Measurements from ENCODE around the gene TBC1D9.

The TBC1D9 gene

DNA sequence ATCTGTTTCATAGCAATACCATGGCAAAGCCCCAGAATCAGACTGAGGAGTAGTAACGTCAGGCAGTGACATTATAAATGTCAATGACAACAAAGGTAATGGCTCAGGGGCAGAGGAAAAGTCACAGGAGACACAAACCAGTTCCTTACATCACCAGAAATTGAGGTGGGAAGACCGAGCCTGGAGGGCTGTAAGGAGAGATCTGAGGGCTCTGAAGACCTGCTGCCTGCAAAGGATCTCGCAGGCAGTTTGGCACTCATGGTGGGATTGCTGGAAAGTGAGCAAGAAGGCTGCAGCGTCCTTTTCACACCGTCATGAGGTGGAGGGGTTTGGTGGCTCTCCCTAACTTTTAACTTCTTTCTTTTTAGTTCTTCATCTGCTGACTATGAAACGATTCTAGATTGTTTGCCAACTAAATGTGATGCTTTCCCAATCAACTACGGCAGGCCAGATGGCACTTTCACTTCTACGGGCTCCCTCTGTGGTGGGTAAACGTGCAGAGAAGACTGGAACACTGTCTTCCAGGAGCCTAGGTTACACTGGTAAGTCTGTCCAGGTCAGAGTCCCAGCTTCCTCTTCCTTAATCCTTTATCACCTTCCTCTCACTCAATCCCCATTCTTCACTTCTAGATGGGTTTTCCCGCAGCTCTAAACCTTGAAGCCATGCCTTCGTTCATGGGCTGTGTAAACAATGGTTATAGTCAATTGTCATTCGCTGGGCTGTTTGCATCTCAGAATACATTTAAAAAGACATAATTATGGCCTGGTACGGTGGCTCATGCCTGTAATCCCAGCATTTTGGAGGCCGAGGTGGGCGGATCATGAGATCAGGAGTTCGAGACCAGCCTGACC, 58.2 kb downstream of the TBC1D9 start:
- no peaks in the 10 kb centered on the region for H3K9me3 ChIP-seq (ENCODE audit: severe bottlenecking)
- no peak for DNase-seq
- H3K27ac ChIP-seq = no peak overlapping the region
- no peaks in the 10 kb centered on the region for H3K27me3 ChIP-seq (ENCODE audit: insufficient read depth, low read depth, severe bottlenecking)
- TF ChIP-seq, protein P1, sequence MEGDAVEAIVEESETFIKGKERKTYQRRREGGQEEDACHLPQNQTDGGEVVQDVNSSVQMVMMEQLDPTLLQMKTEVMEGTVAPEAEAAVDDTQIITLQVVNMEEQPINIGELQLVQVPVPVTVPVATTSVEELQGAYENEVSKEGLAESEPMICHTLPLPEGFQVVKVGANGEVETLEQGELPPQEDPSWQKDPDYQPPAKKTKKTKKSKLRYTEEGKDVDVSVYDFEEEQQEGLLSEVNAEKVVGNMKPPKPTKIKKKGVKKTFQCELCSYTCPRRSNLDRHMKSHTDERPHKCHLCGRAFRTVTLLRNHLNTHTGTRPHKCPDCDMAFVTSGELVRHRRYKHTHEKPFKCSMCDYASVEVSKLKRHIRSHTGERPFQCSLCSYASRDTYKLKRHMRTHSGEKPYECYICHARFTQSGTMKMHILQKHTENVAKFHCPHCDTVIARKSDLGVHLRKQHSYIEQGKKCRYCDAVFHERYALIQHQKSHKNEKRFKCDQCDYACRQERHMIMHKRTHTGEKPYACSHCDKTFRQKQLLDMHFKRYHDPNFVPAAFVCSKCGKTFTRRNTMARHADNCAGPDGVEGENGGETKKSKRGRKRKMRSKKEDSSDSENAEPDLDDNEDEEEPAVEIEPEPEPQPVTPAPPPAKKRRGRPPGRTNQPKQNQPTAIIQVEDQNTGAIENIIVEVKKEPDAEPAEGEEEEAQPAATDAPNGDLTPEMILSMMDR (IDR thresholded peaks at IDR 0.05; ENCODE audit: low read depth, low read length) = no peak
- H3K36me3 ChIP-seq = peaks cover 10% of the 10 kb centered on the region
- H3K4me3 ChIP-seq (ENCODE audit: low read depth, low read length) = no peak overlapping the region

DNA sequence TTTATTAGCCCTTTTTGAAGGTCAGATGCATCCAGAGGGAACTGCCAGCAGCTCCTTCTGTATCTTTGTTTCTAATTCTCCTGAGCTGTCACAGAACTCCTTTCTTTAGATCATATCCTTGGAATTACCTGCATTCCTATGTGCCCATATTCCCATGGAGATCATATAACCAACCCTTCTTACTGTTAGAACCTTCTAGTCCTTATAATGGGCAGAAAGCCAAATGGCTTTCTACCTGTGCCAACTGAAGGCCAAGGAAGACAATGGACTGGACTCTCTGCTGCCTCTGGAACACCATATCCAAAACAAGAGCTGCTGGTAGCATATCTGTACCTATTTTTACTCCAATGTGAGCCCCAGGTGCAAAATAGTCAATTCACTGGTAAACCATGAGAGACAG, 60.7 kb downstream of the TBC1D9 start:
- Histone ChIP-seq H3K36me3 (peaks cover 3% of the 10 kb centered on the region), H3K4me3 (ENCODE audit: low read depth, low read length) (no peak overlapping the region), H3K9me3 (ENCODE audit: severe bottlenecking) (no peaks in the 10 kb centered on the region), H3K27me3 (ENCODE audit: insufficient read depth, low read depth, severe bottlenecking) (no peaks in the 10 kb centered on the region), H3K27ac (no peak overlapping the region)
- no peak for DNase-seq
- TF ChIP-seq, protein P1 (IDR thresholded peaks at IDR 0.05; ENCODE audit: low read depth, low read length) = no peak

DNA sequence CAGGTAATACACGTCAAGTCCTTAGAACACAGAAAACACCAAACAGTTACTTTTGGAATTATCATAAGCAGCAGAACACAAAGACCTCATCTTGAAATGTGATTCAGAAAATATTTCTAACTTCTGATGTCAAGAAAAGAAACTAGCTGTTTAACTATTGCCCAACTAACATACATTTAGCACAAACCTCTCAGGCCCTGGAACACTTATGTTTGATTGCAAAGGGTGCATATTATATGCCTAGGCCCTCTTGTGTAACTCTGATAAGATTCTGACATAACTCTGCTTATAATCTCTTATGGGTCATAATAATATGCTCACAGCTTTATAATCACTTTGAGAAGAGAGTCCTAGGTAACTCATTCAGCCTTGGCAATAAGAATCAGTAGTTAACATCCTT, 62.6 kb downstream of the TBC1D9 start:
- no peak for DNase-seq
- Histone ChIP-seq H3K27me3 (ENCODE audit: insufficient read depth, low read depth, severe bottlenecking) (no peaks in the 10 kb centered on the region), H3K27ac (no peak overlapping the region), H3K36me3 (peaks cover 3% of the 10 kb centered on the region; the same call in 1 of the 2 replicates), H3K4me3 (ENCODE audit: low read depth, low read length) (no peak overlapping the region), H3K9me3 (ENCODE audit: severe bottlenecking) (no peaks in the 10 kb centered on the region)
- TF ChIP-seq, protein P1 (IDR thresholded peaks at IDR 0.05; ENCODE audit: low read depth, low read length) = no peak

DNA sequence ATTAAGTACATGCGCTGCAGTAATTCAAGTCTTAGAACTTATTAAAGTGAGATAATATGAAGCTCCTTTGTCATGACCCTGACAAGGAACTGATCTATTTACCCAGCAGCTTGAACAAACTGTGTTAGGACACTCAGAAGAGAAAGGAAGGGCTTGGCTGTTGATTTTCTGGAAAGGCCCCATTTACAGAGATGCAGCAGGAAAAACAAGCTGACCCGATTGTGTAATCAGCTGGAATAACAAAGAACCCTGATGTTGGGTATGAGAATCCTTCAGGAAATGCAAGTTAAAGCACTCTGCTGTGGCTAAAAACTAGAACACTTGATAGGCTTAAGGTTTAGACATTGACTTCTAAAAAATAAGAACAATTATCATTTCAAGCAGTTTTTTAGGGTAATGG, 64.8 kb downstream of the TBC1D9 start:
- TF ChIP-seq, protein P1 (IDR thresholded peaks at IDR 0.05; ENCODE audit: low read depth, low read length) = no peak
- Histone ChIP-seq H3K27ac (no peak overlapping the region), H3K36me3 (no peaks in the 10 kb centered on the region), H3K27me3 (ENCODE audit: insufficient read depth, low read depth, severe bottlenecking) (no peaks in the 10 kb centered on the region), H3K9me3 (ENCODE audit: severe bottlenecking) (no peaks in the 10 kb centered on the region), H3K4me3 (ENCODE audit: low read depth, low read length) (no peak overlapping the region)
- no peak for DNase-seq

DNA sequence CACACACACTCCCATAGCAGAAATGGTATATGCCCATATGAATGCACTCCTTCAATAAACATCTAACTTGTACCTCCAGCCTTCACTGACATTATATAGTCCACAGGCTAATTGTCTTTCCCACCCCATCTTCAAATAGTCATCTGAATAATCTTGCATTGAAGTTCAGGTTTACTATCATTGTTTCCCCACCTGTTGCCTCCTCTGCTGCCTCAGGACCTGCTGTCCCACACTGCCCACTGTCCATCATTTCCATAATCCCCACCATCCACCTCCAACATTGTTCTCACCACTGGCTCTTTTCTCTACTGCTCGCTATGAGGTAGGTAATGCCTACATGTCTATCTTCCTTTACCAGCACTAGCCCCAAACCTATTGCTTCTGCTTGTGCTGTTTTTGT, 66.1 kb downstream of the TBC1D9 start:
- Histone ChIP-seq H3K27me3 (ENCODE audit: insufficient read depth, low read depth, severe bottlenecking) (no peaks in the 10 kb centered on the region), H3K27ac (no peak overlapping the region), H3K36me3 (0 out of 2 replicates have a peak, but pooled peaks cover 4% of the 10 kb centered on the region), H3K4me3 (ENCODE audit: low read depth, low read length) (no peak overlapping the region), H3K9me3 (ENCODE audit: severe bottlenecking) (no peaks in the 10 kb centered on the region)
- no peak for DNase-seq
- TF ChIP-seq, protein P1 (IDR thresholded peaks at IDR 0.05; ENCODE audit: low read depth, low read length) = no peak

Data from WERI-Rb-1 (cell line).